Measurements from ENCODE around the gene MYO1E. TPM values are rescaled to one million over a fixed set of nuclear protein-coding genes. Genes with fewer than 3 reads are reported as not detected.

The MYO1E gene
- total and polyA plus RNA-seq, 2 of the 4 experiments (the other 2 are of a cell fraction): 13.4 to 37.3 TPM

- BruUV-seq (replicated peaks): no TSS peak
- no peak for ATAC-seq (ENCODE audit: low read depth)
- WGBS, 2 experiments (ENCODE audit: extremely low coverage in 2 of 2, insufficient read length in 1 of 2): no CpG with 5 or more reads among the region's 3 CpGs
Measured at GRCh38 chr15:59406446-59406845, 33.8 kb upstream of the MYO1E start.

More at GRCh38 chr15:59406446-59406845, 33.8 kb upstream of the MYO1E start:
- no peak overlapping the region for H4K91ac ChIP-seq (ENCODE audit: insufficient read depth, low read depth, low read length)
- H3K36me3 ChIP-seq (ENCODE audit: control insufficient read depth, insufficient read depth, low read length): no peaks in the 10 kb centered on the region
- no peaks in the 10 kb centered on the region for H4K20me1 ChIP-seq (ENCODE audit: insufficient read depth, low read length)
- H3K9me1 ChIP-seq (ENCODE audit: insufficient read depth, low read length): no peaks in the 10 kb centered on the region
- no peak overlapping the region for H3K14ac ChIP-seq (replicated peaks; ENCODE audit: low read depth, low read length)
- H4K8ac ChIP-seq (ENCODE audit: low read depth in 2 of 2, low read length in 2 of 2): no peak overlapping the region
- H2AK9ac ChIP-seq (replicated peaks; ENCODE audit: low read depth, low read length, poor library complexity): no peak overlapping the region
- dilution Hi-C loops (cut with HindIII; ENCODE audit: low sequenced_read_pairs, unreplicated experiment) (no loop called here), in situ Hi-C loops (cut with MboI; ENCODE audit: low sequenced_read_pairs) (no loop called here), intact Hi-C loops (cut with micrococcal nuclease) (no loop called here)
- no peak for DNase-seq
- no peak overlapping the region for H3K18ac ChIP-seq (ENCODE audit: low read depth, low read length)
- no peak overlapping the region for H3K9ac ChIP-seq (ENCODE audit: low read depth, low read length)
- no peak overlapping the region for H3K4ac ChIP-seq (ENCODE audit: low read depth, low read length)
- no peak overlapping the region for H3K27ac ChIP-seq (ENCODE audit: insufficient read depth, low read length)
- no peaks in the 10 kb centered on the region for H3K9me3 ChIP-seq (ENCODE audit: control insufficient read depth, insufficient read depth, low read length)
- no peak overlapping the region for H2AK5ac ChIP-seq (ENCODE audit: low read depth, low read length)
- H4K5ac ChIP-seq (ENCODE audit: low read depth, low read length): no peak overlapping the region
- TF ChIP-seq CEBPB (IDR thresholded peaks at IDR 0.05; ENCODE audit: low read depth, low read length) (no peak), MXI1 (IDR thresholded peaks at IDR 0.05; ENCODE audit: borderline replicate concordance, low read depth, low read length) (no peak), BHLHE40 (IDR thresholded peaks at IDR 0.05; ENCODE audit: low read depth, low read length) (no peak)
- POLR2A ChIA-PET (ENCODE audit: unreplicated experiment): no interaction called here
- H3K23ac ChIP-seq (ENCODE audit: low read depth, low read length): no peak overlapping the region
- no peak overlapping the region for H2AFZ ChIP-seq (replicated peaks; ENCODE audit: low read length, poor library complexity)
- no peaks in the 10 kb centered on the region for H3K4me1 ChIP-seq (ENCODE audit: control insufficient read depth, insufficient read depth, low read length)
- H2BK5ac ChIP-seq (ENCODE audit: low read depth, low read length, poor library complexity, severe bottlenecking): no peak overlapping the region
- no peak overlapping the region for H2BK120ac ChIP-seq (ENCODE audit: low read depth, low read length)
- H2BK20ac ChIP-seq (ENCODE audit: low read depth, low read length): no peak overlapping the region
- H3K4me3 ChIP-seq (ENCODE audit: insufficient read depth, low read depth, low read length): no peak overlapping the region
- no peaks in the 10 kb centered on the region for H3K79me1 ChIP-seq (ENCODE audit: low read depth in 1 of 2, low read length in 2 of 2)
- peaks cover 11% of the 10 kb centered on the region for H3K27me3 ChIP-seq (ENCODE audit: control insufficient read depth, insufficient read depth, low read length)
- no peak overlapping the region for H3K56ac ChIP-seq (ENCODE audit: extremely low read depth, insufficient read depth, low read length)
- H3K4me2 ChIP-seq (ENCODE audit: low read depth, low read length): no peak overlapping the region
- CTCF ChIA-PET: no interaction called here
- no peak overlapping the region for H2BK15ac ChIP-seq (ENCODE audit: low read depth, low read length)

Measured in IMR-90 (cell line).